OCI-LY3 (cell line): ENCODE data around the gene UNC13C.

Experiments
- H2AFZ ChIP-seq: fragments of 200-600, 300-600 bp; shearing (Covaris generic); 2 replicates; pipeline ENCODE4 v1.6.0; 2014; ENCODE audit warnings: antibody characterized with exemption, low read depth, low read length
- H3K27ac ChIP-seq: fragments of 200-600, 300-600 bp; sonication (generic); 2 replicates; pipeline ENCODE4 v1.5.1; 2014; ENCODE audit warnings: mild to moderate bottlenecking, low read length, moderate library complexity, mixed read lengths
- H3K27me3 ChIP-seq: fragments of 200-600, 300-600 bp; sonication (generic); 2 replicates; pipeline ENCODE4 v1.6.1; 2014; ENCODE audit warnings: low read depth, low read length, mixed read lengths
- H3K36me3 ChIP-seq: fragments of 200-600, 300-600 bp; sonication (generic); replicated peaks from 2 replicates; pipeline ENCODE3; 2014; ENCODE audit warnings: low read depth, low read length, mixed read lengths
- H3K4me1 ChIP-seq: fragments of 300-600, 200-600 bp; sonication (generic); 2 replicates; pipeline ENCODE4 v1.6.1; 2014; ENCODE audit warnings: low read length, mixed read lengths
- H3K4me2 ChIP-seq: fragments of 200-600, 300-600 bp; sonication (generic); 2 replicates; pipeline ENCODE4 v1.6.1; 2014; ENCODE audit warnings: low read length, mixed read lengths
- H3K4me3 ChIP-seq: fragments of 300-600, 200-600 bp; sonication (generic); 2 replicates; pipeline ENCODE4 v1.5.1; 2014; ENCODE audit warnings: antibody characterized with exemption, mild to moderate bottlenecking, low read length, moderate library complexity
- H3K79me2 ChIP-seq: fragments of 300-600, 200-600 bp; shearing (Covaris generic); 2 replicates; pipeline ENCODE4 v1.6.1; 2014; ENCODE audit warnings: mild to moderate bottlenecking, low read length, mixed read lengths
- H3K9ac ChIP-seq: fragments of 300-600, 200-600 bp; shearing (Covaris generic); 2 replicates; pipeline ENCODE4 v1.6.0; 2014; ENCODE audit warnings: mild to moderate bottlenecking, low read length, moderate library complexity
- H3K9me3 ChIP-seq: fragments of 200-600, 300-600 bp; shearing (Covaris generic); 2 replicates; pipeline ENCODE4 v1.6.1; 2014; ENCODE audit warnings: low read length, mixed read lengths; ENCODE audit not compliant: insufficient read depth
- H4K20me1 ChIP-seq: fragments of 200-600, 300-600 bp; sonication (generic); 2 replicates; pipeline ENCODE4 v1.6.1; 2016; ENCODE audit warnings: low read length, mixed read lengths; ENCODE audit not compliant: insufficient read depth
- CTCF ChIP-seq: fragments of 200-600, 300-600 bp; sonication (generic); IDR thresholded peaks from 2 replicates; pipeline ENCODE4 v1.5.1; 2014; ENCODE audit warnings: antibody characterized with exemption, low read length, low read depth
- EZH2phosphoT487 ChIP-seq: fragments of 200-600 bp; shearing (Covaris generic); IDR thresholded peaks from 2 replicates; pipeline ENCODE4 v1.6.1; 2018; ENCODE audit warnings: antibody characterized with exemption, mixed run types, low read depth

The UNC13C gene

GRCh38 chr15:54462511-54462913 is 484.3 kb downstream of the UNC13C start:
- H2AFZ ChIP-seq = no peak overlapping the region
- no peaks in the 10 kb centered on the region for H3K36me3 ChIP-seq
- no peaks in the 10 kb centered on the region for H3K27me3 ChIP-seq
- no peak overlapping the region for H3K4me3 ChIP-seq
- H4K20me1 ChIP-seq = no peaks in the 10 kb centered on the region
- TF ChIP-seq EZH2phosphoT487 = no peak
- no peak for TF ChIP-seq CTCF
- H3K4me1 ChIP-seq = no peaks in the 10 kb centered on the region
- H3K27ac ChIP-seq = no peak overlapping the region
- no peak overlapping the region for H3K4me2 ChIP-seq
- peaks cover 11% of the 10 kb centered on the region; the same call in 1 of the 2 replicates for H3K9me3 ChIP-seq
- H3K9ac ChIP-seq = no peak overlapping the region
- no peaks in the 10 kb centered on the region for H3K79me2 ChIP-seq

GRCh38 chr15:54481819-54482218 is 503.6 kb downstream of the UNC13C start:
- no peaks in the 10 kb centered on the region for H3K36me3 ChIP-seq
- H2AFZ ChIP-seq = peak overlapping the region; percentile 77; the same call in 1 of the 2 replicates
- no peaks in the 10 kb centered on the region for H3K27me3 ChIP-seq
- H3K27ac ChIP-seq = no peak overlapping the region
- H3K9me3 ChIP-seq = no peaks in the 10 kb centered on the region
- no peak overlapping the region for H3K9ac ChIP-seq
- no peaks in the 10 kb centered on the region for H3K4me1 ChIP-seq
- no peak overlapping the region for H3K4me2 ChIP-seq
- no peak overlapping the region for H3K4me3 ChIP-seq
- H4K20me1 ChIP-seq = no peaks in the 10 kb centered on the region
- no peaks in the 10 kb centered on the region for H3K79me2 ChIP-seq
- TF ChIP-seq CTCF (peak; percentile 11), EZH2phosphoT487 (no peak)

DNA sequence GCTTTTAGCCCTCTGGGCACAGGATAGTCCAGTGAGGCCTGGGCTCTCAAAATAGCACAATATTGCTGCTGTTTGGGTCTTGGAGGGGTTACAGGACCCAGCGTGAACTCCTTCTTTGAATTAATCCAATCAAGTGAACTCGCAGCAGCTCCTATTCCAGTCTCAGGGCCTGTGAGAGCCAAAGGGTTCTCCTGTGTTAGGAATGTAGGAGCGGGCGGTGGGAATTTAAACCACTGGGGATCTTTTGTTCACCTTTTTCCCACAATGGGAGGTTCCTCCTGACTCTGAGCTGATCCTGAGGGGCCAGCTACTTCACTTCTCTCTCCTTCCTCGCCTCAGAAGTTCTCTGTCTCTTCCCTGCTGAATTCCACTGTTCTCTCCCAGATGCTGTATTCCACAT is 504.0 kb downstream of the UNC13C start:
- TF ChIP-seq EZH2phosphoT487 (no peak), CTCF (no peak)
- H3K9me3 ChIP-seq = no peaks in the 10 kb centered on the region
- no peak overlapping the region for H3K4me2 ChIP-seq
- no peaks in the 10 kb centered on the region for H3K27me3 ChIP-seq
- H3K27ac ChIP-seq = no peak overlapping the region
- no peaks in the 10 kb centered on the region for H4K20me1 ChIP-seq
- peak overlapping the region; percentile 77; the same call in 1 of the 2 replicates for H2AFZ ChIP-seq
- H3K36me3 ChIP-seq = no peaks in the 10 kb centered on the region
- no peaks in the 10 kb centered on the region for H3K4me1 ChIP-seq
- H3K9ac ChIP-seq = no peak overlapping the region
- no peaks in the 10 kb centered on the region for H3K79me2 ChIP-seq
- H3K4me3 ChIP-seq = no peak overlapping the region

GRCh38 chr15:54500330-54500729 is 522.1 kb downstream of the UNC13C start:
- no peaks in the 10 kb centered on the region for H3K36me3 ChIP-seq
- no peaks in the 10 kb centered on the region for H3K27me3 ChIP-seq
- H3K4me2 ChIP-seq = no peak overlapping the region
- H3K4me1 ChIP-seq = no peaks in the 10 kb centered on the region
- TF ChIP-seq EZH2phosphoT487 (no peak), CTCF (no peak)
- no peaks in the 10 kb centered on the region for H3K79me2 ChIP-seq
- no peak overlapping the region for H2AFZ ChIP-seq
- H3K4me3 ChIP-seq = no peak overlapping the region
- H3K27ac ChIP-seq = no peak overlapping the region
- no peaks in the 10 kb centered on the region for H3K9me3 ChIP-seq
- H4K20me1 ChIP-seq = no peaks in the 10 kb centered on the region
- no peak overlapping the region for H3K9ac ChIP-seq
